SHP77 (cell line): Measurements from ENCODE around the gene GEMIN5.
"Not testable (repeated sequence)": the region's sequence is repeated elsewhere in the genome, so short reads cannot be mapped to it uniquely, and the experiment has no call there.

Source experiments
- DNase-seq, 2 experiments: peaks; one replicate each; lab custom pipeline; 2025; lab: John Stamatoyannopoulos, UW

The GEMIN5 gene

GRCh38 chr5:154940772-154941620 lies 3.0 kb upstream of the GEMIN5 start, which contains the start of gene MRPL22:
MRPL22 (plus strand) TSS chr5:154941073; CDS start chr5:154941111, 38 bp downstream.
- DNase-seq, result peak; percentile 87 to 91

GRCh38 chr5:154940375-154940771 lies 2.4 kb upstream of the GEMIN5 start:
- no peak for DNase-seq

- not testable (repeated sequence) for DNase-seq
Observed at GRCh38 chr5:154939387-154939786, 1.4 kb upstream of the GEMIN5 start.

- peak in 1 of 2 experiments; percentile 2 for DNase-seq
Observed at GRCh38 chr5:154937186-154937717, 759 bp downstream of the GEMIN5 start.

- no peak for DNase-seq
Observed at GRCh38 chr5:154934881-154935280, 3.1 kb downstream of the GEMIN5 start.

GRCh38 chr5:154933537-154933936 lies 4.5 kb downstream of the GEMIN5 start:
- DNase-seq, result no peak

- no peak for DNase-seq
Observed at GRCh38 chr5:154923441-154924430, 14.3 kb downstream of the GEMIN5 start.

GRCh38 chr5:154917757-154918156 lies 20.3 kb downstream of the GEMIN5 start:
- no peak for DNase-seq

GRCh38 chr5:154916874-154917273 lies 21.1 kb downstream of the GEMIN5 start:
- DNase-seq, result no peak

- not testable (repeated sequence) for DNase-seq
Observed at GRCh38 chr5:154905601-154906000, 32.4 kb downstream of the GEMIN5 start.

GRCh38 chr5:154901913-154902312 lies 36.1 kb downstream of the GEMIN5 start:
- DNase-seq, result no peak

- DNase-seq, result no peak
Observed at GRCh38 chr5:154901276-154901675, 36.7 kb downstream of the GEMIN5 start.

- no peak for DNase-seq
Observed at GRCh38 chr5:154900066-154900465, 37.9 kb downstream of the GEMIN5 start.

GRCh38 chr5:154899151-154899816 lies 38.7 kb downstream of the GEMIN5 start:
- DNase-seq, result no peak

- no peak for DNase-seq
Observed at GRCh38 chr5:154898210-154898609, 39.8 kb downstream of the GEMIN5 start.

GRCh38 chr5:154896562-154897165 lies 41.3 kb downstream of the GEMIN5 start:
- DNase-seq, result no peak

- no peak for DNase-seq
Observed at GRCh38 chr5:154895606-154896561, 42.1 kb downstream of the GEMIN5 start.

- DNase-seq, result no peak
Observed at GRCh38 chr5:154893381-154893780, 44.6 kb downstream of the GEMIN5 start.

GRCh38 chr5:154892369-154892771 lies 45.6 kb downstream of the GEMIN5 start:
- DNase-seq, result no peak

GRCh38 chr5:154885439-154885838 lies 52.6 kb downstream of the GEMIN5 start:
- DNase-seq, result no peak
